RCC 7860 (cell line): ENCODE measurements around the gene SMC1B.
"Not testable (repeated sequence)": the region's sequence is repeated elsewhere in the genome, so short reads cannot be mapped to it uniquely, and the experiment has no call there.

ENCODE experiments used
- DNase-seq: peaks from one replicate; pipeline ENCODE4 v3.0.0-alpha.2; 2015; ENCODE audit warnings: low spot score
- FAIRE-seq: peaks from 2 replicates; lab custom pipeline; 2012; peaks lifted over from hg19 to GRCh38; lab: Jason Lieb, UNC

SMC1B gene

DNA sequence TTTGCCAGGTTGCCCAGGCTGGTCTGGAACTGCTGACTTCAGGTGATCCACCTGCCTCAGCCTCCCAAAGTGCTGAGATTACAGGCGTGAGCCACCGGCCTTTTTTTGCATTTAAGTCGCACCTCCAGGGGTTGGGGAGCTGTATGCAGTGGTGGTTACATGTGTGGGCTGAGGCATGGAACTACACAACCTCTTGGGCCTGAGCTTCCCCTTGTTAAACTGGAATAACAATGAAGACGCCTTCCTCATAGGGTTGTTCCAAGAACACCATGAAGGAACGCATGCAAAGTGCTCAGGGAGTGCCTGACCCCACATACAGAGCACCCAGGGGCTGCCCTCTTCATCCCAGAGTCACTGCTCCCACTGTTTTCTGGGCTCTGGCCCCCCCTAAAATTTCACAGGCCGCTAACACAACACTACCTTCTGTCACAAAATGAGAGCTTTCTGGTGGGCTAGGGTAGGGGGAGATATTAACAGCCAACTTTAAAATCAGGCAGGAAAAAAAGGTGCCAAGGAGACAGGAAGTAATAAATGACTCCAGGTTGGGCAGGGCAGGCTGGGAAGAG lies 104.9 kb downstream of the SMC1B start:
- FAIRE-seq (no peak), DNase-seq (no peak)

DNA sequence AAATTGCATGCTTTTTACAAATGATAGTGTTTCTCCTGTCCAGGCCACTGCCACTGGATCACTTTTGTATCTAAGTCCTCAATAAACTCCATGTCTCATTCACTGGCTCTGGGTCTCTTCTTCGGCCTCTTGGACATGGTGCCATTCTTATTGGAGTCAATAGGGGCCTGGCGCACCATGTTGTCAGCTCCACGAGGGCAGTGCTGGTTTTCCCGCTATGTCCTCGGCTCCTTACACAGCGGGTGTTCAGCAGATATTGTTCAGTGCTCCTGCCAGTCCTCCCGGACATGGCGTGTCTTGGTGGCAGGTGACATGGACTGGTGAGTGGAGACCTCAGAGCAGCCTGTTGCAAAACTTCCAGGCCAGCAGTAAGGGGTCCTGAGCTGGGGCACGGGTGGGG lies 107.3 kb downstream of the SMC1B start:
- DNase-seq = no peak
- FAIRE-seq = no peak

DNA sequence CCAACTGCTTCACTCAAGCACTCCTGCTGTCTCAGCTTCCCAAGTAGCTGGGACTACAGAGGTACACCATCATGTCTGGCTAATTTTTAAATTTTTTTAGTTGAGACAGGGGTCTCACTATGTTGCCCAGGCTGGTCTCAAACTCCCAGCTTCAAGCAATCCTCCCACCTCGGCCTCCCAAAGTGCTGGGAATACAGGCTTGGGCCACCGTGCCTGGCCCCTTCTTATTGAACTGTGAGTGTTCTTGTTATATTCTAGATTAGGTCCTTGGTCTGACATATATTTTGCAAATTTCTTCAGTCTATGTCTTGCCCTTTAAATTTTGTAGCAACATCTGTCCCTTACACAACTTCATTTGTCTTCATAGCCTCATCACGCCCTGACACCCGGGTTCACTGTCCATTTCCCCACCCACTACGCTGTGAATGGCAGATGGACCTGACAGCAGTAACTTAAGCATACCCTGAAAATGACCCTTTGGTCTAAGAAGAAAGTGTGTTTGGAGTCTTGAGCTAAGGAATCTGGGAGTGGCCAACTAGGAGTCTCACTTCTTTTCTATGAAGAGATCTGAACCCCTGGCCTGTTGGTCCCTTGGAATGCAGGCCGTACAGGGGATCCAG lies 107.8 kb downstream of the SMC1B start:
- FAIRE-seq (no peak), DNase-seq (no peak)

DNA sequence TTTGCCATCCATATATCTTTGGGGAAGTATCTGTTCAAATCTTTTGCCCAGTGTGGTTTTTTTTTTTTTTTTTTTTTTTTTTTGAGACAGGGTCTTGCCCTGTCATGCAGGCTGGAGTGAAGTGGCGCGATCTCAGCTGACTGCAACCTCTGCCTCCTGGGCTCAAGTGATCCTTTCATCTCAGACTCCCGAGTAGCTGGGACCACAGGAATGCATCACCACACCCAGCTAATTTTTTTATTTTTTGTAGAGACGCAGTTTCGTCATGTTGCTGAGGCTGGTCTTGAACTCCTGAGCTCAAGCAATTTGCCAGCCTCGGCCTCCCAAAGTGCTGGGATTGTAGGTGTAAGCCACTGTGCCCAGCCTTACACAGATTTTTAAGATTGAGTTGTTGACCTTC lies 108.4 kb downstream of the SMC1B start:
- no peak for FAIRE-seq
- no peak for DNase-seq

DNA sequence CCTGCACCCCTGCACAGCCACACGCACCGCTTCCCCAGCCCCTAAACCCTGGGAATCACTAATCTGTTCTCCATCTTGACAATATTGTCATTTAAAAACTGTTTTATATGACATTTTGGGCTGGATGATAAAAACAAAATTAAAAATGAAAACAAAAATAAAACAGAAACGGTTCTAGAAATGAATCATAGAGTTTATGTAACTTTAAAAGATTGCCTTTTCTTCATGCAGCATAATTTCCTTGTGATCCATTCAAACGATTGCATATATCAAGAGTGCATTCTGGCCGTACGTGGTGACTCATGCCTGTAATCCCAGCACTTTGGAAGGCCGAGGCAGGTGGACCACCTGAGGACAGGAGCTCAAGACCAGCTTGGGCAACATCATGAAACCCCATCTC lies 110.2 kb downstream of the SMC1B start:
- DNase-seq = no peak
- no peak for FAIRE-seq

DNA sequence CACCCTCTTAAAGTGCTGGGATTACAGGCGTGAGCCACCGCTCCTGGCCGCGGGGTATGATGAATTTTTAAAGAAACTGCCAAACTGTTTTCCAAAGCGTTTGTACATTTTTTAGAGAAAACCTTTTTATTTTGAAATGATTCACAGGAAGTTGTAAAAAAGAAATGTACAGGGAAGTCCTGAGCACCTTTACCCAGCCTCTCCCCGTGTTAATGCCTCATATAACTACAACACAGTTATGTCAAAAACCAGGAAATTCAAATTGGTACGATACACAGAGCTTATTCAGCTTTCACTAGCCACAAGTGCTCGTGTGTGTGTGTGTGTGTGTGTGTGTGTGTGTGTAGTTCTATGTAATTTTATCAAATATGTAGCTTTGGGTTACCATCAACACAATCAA lies 110.6 kb downstream of the SMC1B start:
- FAIRE-seq (no peak), DNase-seq (no peak)

DNA sequence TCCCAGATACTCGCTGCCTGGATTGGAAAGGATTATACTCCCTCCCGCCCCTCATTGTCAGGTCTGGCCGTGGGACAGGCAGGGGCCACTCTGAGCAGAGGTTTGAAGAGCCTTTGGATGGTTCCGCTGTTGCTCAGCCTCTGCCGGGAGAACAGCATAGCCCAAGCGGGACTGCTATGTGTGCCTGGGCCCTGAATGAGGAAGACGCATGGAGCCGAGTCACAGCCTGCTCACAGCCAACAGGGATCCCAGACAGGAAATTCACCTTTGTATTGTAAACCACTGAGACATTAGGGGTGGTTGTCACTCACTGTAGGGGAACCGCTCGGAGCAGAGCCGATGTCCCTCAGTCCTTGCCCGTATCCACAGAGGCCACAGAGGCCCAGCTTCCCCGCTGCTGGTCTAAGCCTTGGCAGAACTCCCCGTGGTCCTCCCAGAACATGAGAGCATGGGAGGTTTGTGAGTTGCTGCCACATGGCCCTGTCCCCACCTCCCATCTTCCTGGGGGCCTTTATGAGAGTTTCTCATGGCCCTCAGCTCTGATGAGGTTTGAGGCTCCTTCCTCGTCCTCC lies 114.4 kb downstream of the SMC1B start:
- no peak for DNase-seq
- no peak for FAIRE-seq

DNA sequence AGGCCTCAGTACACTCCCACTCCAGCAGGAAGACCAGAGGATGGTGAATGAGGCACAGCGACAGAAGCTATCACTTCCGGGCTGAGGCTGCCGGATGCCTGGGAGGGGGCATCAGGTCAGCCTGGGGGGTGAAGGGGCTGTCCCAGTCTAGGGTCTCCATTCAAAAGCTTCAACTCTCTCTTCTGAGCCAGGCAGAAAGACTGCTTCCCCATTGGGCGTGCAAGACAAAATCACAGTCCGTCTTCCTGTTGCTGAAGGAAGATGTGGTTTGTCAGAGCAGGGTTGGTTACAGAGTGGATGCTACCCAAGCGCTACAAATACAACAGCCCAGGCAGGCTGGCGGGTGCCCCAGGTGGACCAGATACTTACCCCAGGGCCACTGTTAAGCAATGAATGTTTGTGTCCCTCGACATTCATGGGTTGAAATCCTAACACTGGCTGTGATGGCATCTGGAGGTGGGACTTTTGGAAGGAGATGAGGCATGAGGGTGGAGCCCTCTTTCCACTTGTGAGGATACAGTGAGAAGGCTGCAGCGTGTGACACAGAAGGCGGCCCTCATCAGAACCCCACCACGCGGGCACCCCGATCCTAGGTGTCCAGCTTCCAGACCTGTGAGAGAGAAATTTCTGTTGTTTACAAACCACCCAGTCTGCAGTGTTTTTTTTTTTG lies 116.6 kb downstream of the SMC1B start:
- FAIRE-seq = no peak
- DNase-seq = no peak

DNA sequence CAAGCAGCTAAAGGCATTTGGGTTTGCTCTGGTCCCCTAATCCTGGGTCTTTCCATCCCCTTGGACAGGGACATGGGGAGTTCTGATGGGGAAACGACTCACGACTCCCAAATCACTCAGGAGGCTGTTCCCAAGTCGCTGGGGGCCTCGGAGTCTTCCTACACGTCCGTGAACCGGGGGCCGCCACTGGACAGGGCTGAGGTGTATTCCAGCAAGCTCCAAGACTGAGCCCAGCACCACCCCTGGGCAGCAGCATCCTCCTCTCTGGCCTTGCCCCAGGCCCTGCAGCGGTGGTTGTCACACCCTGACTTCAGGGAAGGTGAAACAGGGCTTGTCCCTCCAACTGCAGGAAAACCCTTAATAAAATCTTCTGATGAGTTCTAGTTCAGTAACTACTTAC lies 117.9 kb downstream of the SMC1B start:
- FAIRE-seq (no peak), DNase-seq (no peak)

DNA sequence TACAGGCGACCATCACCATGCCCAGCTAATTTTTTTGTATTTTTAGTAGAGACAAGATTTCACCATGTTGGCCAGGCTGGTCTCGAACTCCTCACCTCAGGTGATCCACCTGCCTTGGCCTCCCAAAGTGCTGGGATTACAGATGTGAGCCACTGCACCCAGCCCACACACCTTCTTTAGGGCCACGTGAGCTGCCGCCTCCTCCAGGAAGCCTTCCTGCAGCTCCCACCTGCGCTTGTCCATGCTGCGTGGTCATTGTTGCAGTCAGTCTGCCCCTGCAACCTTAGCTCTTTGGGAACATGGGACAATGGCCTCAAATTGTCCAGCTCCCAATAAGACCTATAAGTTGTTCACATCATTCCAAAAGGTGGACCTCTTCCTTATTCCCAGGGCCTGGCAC lies 118.4 kb downstream of the SMC1B start:
- not testable (repeated sequence) for FAIRE-seq, DNase-seq
